Common myeloid progenitor, CD34-positive (primary cell): ENCODE data around the gene ETS1.
A peak's percentile ranks its signal among the peaks of the same experiment; 100 is the strongest.

ENCODE experiments used
- CTCF ChIA-PET: fragments of 350-600 bp; sonication (Branson Sonifier 250); formaldehyde crosslinking; loops from one replicate; lab custom pipeline; 2021; ENCODE audit warnings: antibody characterized with exemption; lab: Charles Lee
- POLR2A ChIA-PET: fragments of 350-600 bp; sonication (Branson Sonifier 250); formaldehyde crosslinking; loops from one replicate; lab custom pipeline; 2021; ENCODE audit warnings: antibody characterized with exemption; lab: Charles Lee
- DNase-seq, 3 donors: peaks; one replicate each; pipeline versions ENCODE4 v3.0.0 to v3.0.0-alpha.2; 2013
- H3K27ac ChIP-seq, 2 experiments: 1 replicate in 1 of 2; 2 replicates in 1 of 2; pipeline ENCODE4 v1.7.0; 2013; ENCODE audit warnings: inconsistent platforms in 2 of 2, low read length in 2 of 2, mild to moderate bottlenecking in 2 of 2, low read depth in 1 of 2, moderate library complexity in 1 of 2; ENCODE audit not compliant: severe bottlenecking in 2 of 2, insufficient read depth in 1 of 2, poor library complexity in 1 of 2
- H3K27me3 ChIP-seq, 5 experiments: replicated peaks in 2 of 5; 1 replicate in 3 of 5; 2 replicates in 2 of 5; pipeline versions ENCODE4 v1.6.1 to v1.7.0; 2013; ENCODE audit warnings: low read length in 4 of 5, mild to moderate bottlenecking in 2 of 5, moderate library complexity in 2 of 5, inconsistent platforms in 1 of 5; ENCODE audit not compliant: insufficient read depth in 5 of 5, control insufficient read depth in 4 of 5
- H3K36me3 ChIP-seq, 4 experiments: 1 replicate in 2 of 4; 2 replicates in 2 of 4; pipeline versions ENCODE4 v1.6.1 to v1.7.0; 2013; ENCODE audit warnings: low read length in 3 of 4, control low read depth in 1 of 4, mild to moderate bottlenecking in 1 of 4; ENCODE audit not compliant: control insufficient read depth in 4 of 4, insufficient read depth in 4 of 4
- H3K4me1 ChIP-seq, 4 experiments: 1 replicate in 3 of 4; 2 replicates in 1 of 4; pipeline versions ENCODE4 v1.6.1 to v1.7.1; 2013; ENCODE audit warnings: low read length in 3 of 4, mild to moderate bottlenecking in 3 of 4, control low read depth in 1 of 4, inconsistent platforms in 1 of 4, moderate library complexity in 1 of 4; ENCODE audit not compliant: control insufficient read depth in 4 of 4, insufficient read depth in 4 of 4; ENCODE audit errors: control extremely low read depth in 1 of 4
- H3K4me3 ChIP-seq, 7 experiments: 1 replicate in 4 of 7; 2 replicates in 3 of 7; pipeline versions ENCODE4 v1.5.1 to v1.7.0; 2013; ENCODE audit warnings: mild to moderate bottlenecking in 7 of 7, low read length in 6 of 7, moderate library complexity in 6 of 7, inconsistent platforms in 2 of 7, low read depth in 2 of 7, control low read depth in 1 of 7; ENCODE audit not compliant: insufficient read depth in 4 of 7, control insufficient read depth in 1 of 7; ENCODE audit errors: extremely low read depth in 1 of 7
- H3K9me3 ChIP-seq, 5 experiments: 1 replicate in 4 of 5; 2 replicates in 1 of 5; pipeline versions ENCODE4 v1.6.1 to v1.7.1; 2013; ENCODE audit warnings: low read length in 4 of 5, mild to moderate bottlenecking in 2 of 5, inconsistent platforms in 1 of 5, low read depth in 1 of 5, moderate library complexity in 1 of 5; ENCODE audit not compliant: control insufficient read depth in 4 of 5, insufficient read depth in 2 of 5; ENCODE audit errors: control extremely low read depth in 1 of 5
- WGBS: methylation state at CpG from one replicate; pipeline ENCODE4 v1.1.5; 2013; ENCODE audit not compliant: insufficient coverage; 5-methylcytosine and 5-hydroxymethylcytosine counted together

The ETS1 gene

DNA sequence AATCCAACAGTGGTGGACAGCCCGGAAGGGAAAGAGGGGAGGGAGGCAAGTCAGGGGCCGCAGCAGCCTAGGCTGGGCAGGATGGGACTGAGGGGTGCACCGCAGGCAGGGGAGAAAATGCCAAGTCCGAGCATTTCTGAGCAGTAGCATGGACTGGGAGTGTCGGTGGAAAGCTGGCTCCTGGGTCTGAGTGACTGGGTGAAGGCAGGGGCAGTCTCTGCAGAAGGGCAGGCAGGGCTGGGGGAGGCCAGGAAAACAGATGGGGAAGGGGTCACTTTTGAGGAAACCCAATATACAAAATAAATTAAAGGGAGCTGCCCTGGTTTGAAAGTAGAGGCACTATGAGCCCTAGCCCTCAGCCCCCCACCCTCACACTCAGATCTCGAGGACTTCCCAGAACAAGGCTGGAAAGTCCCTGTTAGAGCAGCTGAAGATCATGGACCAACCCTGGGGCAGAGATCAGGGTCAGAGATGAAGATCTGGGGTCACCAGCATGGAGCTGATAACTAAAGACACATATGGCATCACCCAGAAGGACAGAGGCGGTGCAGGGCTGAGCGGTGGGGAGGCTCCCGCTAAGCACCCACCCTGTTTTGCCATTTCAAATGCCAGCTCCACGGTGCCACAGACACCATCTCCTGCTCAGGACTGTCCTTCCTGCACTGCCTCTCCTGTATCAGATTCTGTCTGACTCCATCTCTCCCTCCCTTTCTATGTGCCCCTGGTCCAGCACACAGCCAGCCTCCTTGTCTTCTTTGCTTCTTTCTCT is 32.4 kb upstream of the ETS1 start:
- POLR2A ChIA-PET, result interaction anchor here (1.0 kb wide), 1 partner anchor 112 kb away, joined by 3 read pairs; no protein-coding TSS in a partner anchor
- 80% methylated on average over 9 of the region's 10 CpGs for WGBS
- Histone ChIP-seq H3K4me3 (no peak overlapping the region), H3K36me3 (no peaks in the 10 kb centered on the region), H3K4me1 (peaks cover 1 to 38% (median 24%) of the 10 kb centered on the region in 4 experiments), H3K9me3 (no peaks in the 10 kb centered on the region), H3K27ac (no peak overlapping the region), H3K27me3 (no peaks in the 10 kb centered on the region)
- CTCF ChIA-PET, result interaction anchor here (0.6 to 15.9 kb wide), 11 partner anchors 8 to 399 kb away, joined by 3 to 158 read pairs (median 3); no protein-coding TSS in a partner anchor
- DNase-seq, result peak in 2 of 3 donors; percentile 34 to 43

GRCh38 chr11:128619007-128619406 is 31.6 kb upstream of the ETS1 start:
- WGBS, result 94% methylated on average over 5 of the region's 5 CpGs
- ChIA-PET POLR2A (no interaction called here), CTCF (interaction anchor here (0.7 to 15.9 kb wide), 7 partner anchors 9 to 333 kb away, joined by 3 to 158 read pairs (median 5); no protein-coding TSS in a partner anchor)
- Histone ChIP-seq H3K9me3 (no peaks in the 10 kb centered on the region), H3K4me3 (no peak overlapping the region), H3K27ac (no peak overlapping the region), H3K27me3 (no peaks in the 10 kb centered on the region), H3K4me1 (peaks cover 0 to 32% (median 20%) of the 10 kb centered on the region in 4 experiments), H3K36me3 (no peaks in the 10 kb centered on the region)
- DNase-seq, result no peak

- peaks cover 0 to 33% (median 22%) of the 10 kb centered on the region in 4 experiments for H3K4me1 ChIP-seq
- no peak overlapping the region for H3K27ac ChIP-seq
- POLR2A ChIA-PET, result no interaction called here
- CTCF ChIA-PET, result interaction anchor here (0.7 to 15.9 kb wide), 8 partner anchors 10 to 333 kb away, joined by 3 to 158 read pairs (median 5); no protein-coding TSS in a partner anchor
- 94% methylated on average over 7 of the region's 7 CpGs for WGBS
- no peak overlapping the region for H3K4me3 ChIP-seq
- H3K9me3 ChIP-seq, result no peaks in the 10 kb centered on the region
- no peaks in the 10 kb centered on the region for H3K27me3 ChIP-seq
- DNase-seq, result no peak
- no peaks in the 10 kb centered on the region for H3K36me3 ChIP-seq
Measured at GRCh38 chr11:128618603-128619002, 31.2 kb upstream of the ETS1 start.

DNA sequence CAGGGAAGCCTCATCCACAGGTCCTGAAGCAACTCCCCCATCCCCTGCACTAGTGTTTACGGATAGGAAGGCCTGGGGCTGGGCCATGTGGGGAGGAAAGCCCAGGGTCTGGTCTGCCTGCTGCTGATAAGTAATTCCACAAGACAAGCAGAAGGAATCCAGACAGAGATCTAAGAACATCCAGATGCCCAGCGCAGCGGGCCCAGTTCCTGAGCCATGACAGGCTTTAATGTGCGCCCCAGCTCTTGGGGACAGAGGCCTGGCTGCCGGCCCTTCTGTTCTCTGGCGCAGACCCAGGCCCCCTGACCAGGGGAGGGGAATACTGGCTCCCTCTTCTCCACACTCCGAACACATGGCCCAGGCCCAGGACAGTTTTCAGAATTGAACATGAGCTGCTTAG is 28.8 kb upstream of the ETS1 start:
- CTCF ChIA-PET, result interaction anchor here (0.9 to 1.6 kb wide), 4 partner anchors 9 to 66 kb away, joined by 3 to 5 read pairs (median 4); no protein-coding TSS in a partner anchor
- 55% methylated on average over 6 of the region's 7 CpGs for WGBS
- Histone ChIP-seq H3K9me3 (no peaks in the 10 kb centered on the region), H3K4me3 (no peak overlapping the region), H3K36me3 (no peaks in the 10 kb centered on the region), H3K27me3 (no peaks in the 10 kb centered on the region), H3K4me1 (peaks cover 12 to 49% (median 34%) of the 10 kb centered on the region in 4 experiments), H3K27ac (no peak overlapping the region)
- peak in 2 of 3 donors; percentile 68 to 74 for DNase-seq
- POLR2A ChIA-PET, result no interaction called here

GRCh38 chr11:128615612-128616011 is 28.3 kb upstream of the ETS1 start:
- POLR2A ChIA-PET, result no interaction called here

DNA sequence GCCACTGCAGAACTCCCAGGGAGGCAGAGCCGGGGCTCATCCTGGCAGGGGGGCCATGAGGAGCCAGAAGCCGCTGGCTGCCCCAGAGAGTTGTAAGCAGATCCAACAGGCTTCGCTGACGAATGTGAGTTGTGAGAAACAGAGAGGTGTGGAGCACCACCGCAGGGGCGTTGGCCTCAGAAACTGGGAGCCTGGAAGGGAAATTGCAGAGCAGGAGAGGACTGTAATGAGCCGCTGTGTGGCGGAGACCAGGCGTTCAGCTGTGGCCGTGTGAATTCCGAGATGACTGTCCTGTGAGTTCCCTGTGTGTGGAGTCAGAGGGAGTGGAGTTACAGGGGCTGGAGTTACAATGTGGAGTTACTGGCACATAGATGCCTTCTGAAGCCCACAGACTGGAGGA is 27.7 kb upstream of the ETS1 start:
- POLR2A ChIA-PET, result no interaction called here
- WGBS, result 97% methylated on average over 11 of the region's 11 CpGs
- CTCF ChIA-PET, result interaction anchor here (0.7 to 1.9 kb wide), 6 partner anchors 8 to 451 kb away, joined by 3 to 8 read pairs (median 4); no protein-coding TSS in a partner anchor

More at GRCh38 chr11:128615612-128616011, 28.3 kb upstream of the ETS1 start:
- WGBS, result 98% methylated on average over 6 of the region's 7 CpGs
- Histone ChIP-seq H3K27me3 (no peaks in the 10 kb centered on the region), H3K9me3 (no peaks in the 10 kb centered on the region), H3K27ac (no peak overlapping the region), H3K4me1 (peaks cover 12 to 52% (median 37%) of the 10 kb centered on the region in 4 experiments), H3K4me3 (no peak overlapping the region), H3K36me3 (no peaks in the 10 kb centered on the region)
- CTCF ChIA-PET, result interaction anchor here (0.7 to 1.9 kb wide), 5 partner anchors 8 to 452 kb away, joined by 3 to 8 read pairs (median 5); no protein-coding TSS in a partner anchor
- DNase-seq, result no peak

GRCh38 chr11:128614026-128614425 is 26.7 kb upstream of the ETS1 start:
- DNase-seq, result no peak
- POLR2A ChIA-PET, result no interaction called here
- H3K36me3 ChIP-seq, result no peaks in the 10 kb centered on the region
- peaks cover 15 to 52% (median 34%) of the 10 kb centered on the region in 4 experiments for H3K4me1 ChIP-seq
- no peaks in the 10 kb centered on the region for H3K9me3 ChIP-seq
- WGBS, result 76% methylated on average over 4 of the region's 6 CpGs
- H3K4me3 ChIP-seq, result no peak overlapping the region
- no peak overlapping the region for H3K27ac ChIP-seq
- CTCF ChIA-PET, result interaction anchor here (1.0 to 2.2 kb wide), 4 partner anchors 8 to 122 kb away, joined by 3 to 8 read pairs (median 4); no protein-coding TSS in a partner anchor
- H3K27me3 ChIP-seq, result no peaks in the 10 kb centered on the region

More for the DNA sequence above, 27.7 kb upstream of the ETS1 start:
- Histone ChIP-seq H3K27ac (no peak overlapping the region), H3K9me3 (no peaks in the 10 kb centered on the region), H3K36me3 (no peaks in the 10 kb centered on the region), H3K4me1 (peaks cover 12 to 52% (median 36%) of the 10 kb centered on the region in 4 experiments), H3K4me3 (no peak overlapping the region), H3K27me3 (no peaks in the 10 kb centered on the region)
- DNase-seq, result no peak
